Stimulated activated CD4-positive, alpha-beta T cell treated with anti-CD3 and anti-CD28 coated beads, Interleukin-15, amount 100 ng/mL, for 1 hour (primary cell): Measurements from ENCODE around the gene CACNA1C.

Source experiments
- DNase-seq, 2 donors: peaks; one replicate each; pipeline ENCODE4 v3.0.0-alpha.2; 2020; ENCODE audit warnings: low read depth in 1 of 2, low spot score in 1 of 2

Gene CACNA1C

GRCh38 chr12:2633176-2633824 lies 580.5 kb downstream of the CACNA1C start:
- no peak for DNase-seq

GRCh38 chr12:2633825-2634200 lies 581.0 kb downstream of the CACNA1C start:
- no peak for DNase-seq

- DNase-seq = no peak
Observed at GRCh38 chr12:2634471-2634870, 581.7 kb downstream of the CACNA1C start.

- no peak for DNase-seq
Observed at GRCh38 chr12:2636741-2637340, 584.1 kb downstream of the CACNA1C start.

- DNase-seq = no peak
Observed at GRCh38 chr12:2637371-2637770, 584.6 kb downstream of the CACNA1C start.

GRCh38 chr12:2638273-2639019 lies 585.7 kb downstream of the CACNA1C start:
- no peak for DNase-seq

GRCh38 chr12:2639020-2639298 lies 586.2 kb downstream of the CACNA1C start:
- no peak for DNase-seq

GRCh38 chr12:2640281-2640680 lies 587.5 kb downstream of the CACNA1C start:
- DNase-seq = no peak

GRCh38 chr12:2640709-2641108 lies 587.9 kb downstream of the CACNA1C start:
- DNase-seq = no peak

- no peak for DNase-seq
Observed at GRCh38 chr12:2641207-2641606, 588.4 kb downstream of the CACNA1C start.

GRCh38 chr12:2641761-2642160 lies 589.0 kb downstream of the CACNA1C start:
- DNase-seq = no peak

- no peak for DNase-seq
Observed at GRCh38 chr12:2642176-2642892, 589.5 kb downstream of the CACNA1C start.

- DNase-seq = no peak
Observed at GRCh38 chr12:2642896-2643425, 590.2 kb downstream of the CACNA1C start.

GRCh38 chr12:2643576-2644135 lies 590.9 kb downstream of the CACNA1C start:
- DNase-seq = no peak

GRCh38 chr12:2644683-2645405 lies 592.1 kb downstream of the CACNA1C start:
- no peak for DNase-seq

GRCh38 chr12:2645460-2645859 lies 592.7 kb downstream of the CACNA1C start:
- DNase-seq = no peak

- no peak for DNase-seq
Observed at GRCh38 chr12:2646341-2646740, 593.6 kb downstream of the CACNA1C start.

- no peak for DNase-seq
Observed at GRCh38 chr12:2647186-2647585, 594.4 kb downstream of the CACNA1C start.

GRCh38 chr12:2648406-2648805 lies 595.6 kb downstream of the CACNA1C start:
- no peak for DNase-seq

GRCh38 chr12:2649201-2650030 lies 596.6 kb downstream of the CACNA1C start:
- DNase-seq = no peak
